Chondrocyte (in vitro differentiated cells): ENCODE measurements around the gene C19orf38. TPM values are rescaled to one million over a fixed set of nuclear protein-coding genes. Genes with fewer than 3 reads are reported as not detected.

Experiments
- DNase-seq: peaks from one replicate; pipeline ENCODE4 v3.0.0; 2021; ENCODE audit warnings: mixed read lengths, low spot score
- H3K27ac Mint-ChIP-seq: one replicate; pipeline ENCODE4 v1.8.0; 2021; ENCODE audit warnings: mild to moderate bottlenecking, moderate library complexity, mixed read lengths; ENCODE audit not compliant: unreplicated experiment
- H3K27me3 Mint-ChIP-seq: 2 replicates; pipeline ENCODE4 v1.8.0; 2021; ENCODE audit warnings: low read depth, mixed read lengths
- H3K36me3 Mint-ChIP-seq: 2 replicates; pipeline ENCODE4 v1.8.0; 2021; ENCODE audit warnings: low read depth, mixed read lengths
- H3K4me1 Mint-ChIP-seq: 2 replicates; pipeline ENCODE4 v1.8.0; 2021; ENCODE audit warnings: low read depth, mild to moderate bottlenecking, mixed read lengths
- H3K4me3 Mint-ChIP-seq: one replicate; pipeline ENCODE4 v1.8.0; 2021; ENCODE audit warnings: mild to moderate bottlenecking, moderate library complexity, mixed read lengths; ENCODE audit not compliant: unreplicated experiment
- H3K9me3 Mint-ChIP-seq: 2 replicates; pipeline ENCODE4 v1.8.0; 2021; ENCODE audit warnings: low read depth, mixed read lengths
- CTCF ChIP-seq: fragments of 200-600 bp; sonication (generic); IDR thresholded peaks from 2 replicates; pipeline ENCODE4 v1.5.0; 2021; ENCODE audit warnings: antibody characterized with exemption, mild to moderate bottlenecking, moderate library complexity
- total RNA-seq: library from RNA; stranded (reverse); gene quantifications from 3 replicates; pipeline ENCODE4 v1.2.1, GENCODE V29; 2021

The C19orf38 gene
- total RNA-seq, 1 donor from 2014 or later: 0.30 TPM

GRCh38 chr19:10805758-10806247, 42.4 kb upstream of the C19orf38 start:
- peaks cover 22% of the 10 kb centered on the region for H3K36me3 Mint-ChIP-seq
- TF ChIP-seq CTCF: no peak
- H3K9me3 Mint-ChIP-seq: peaks cover 3% of the 10 kb centered on the region
- peaks cover 9% of the 10 kb centered on the region for H3K4me1 Mint-ChIP-seq
- H3K27me3 Mint-ChIP-seq: no peaks in the 10 kb centered on the region
- H3K4me3 Mint-ChIP-seq: no peak overlapping the region
- DNase-seq: no peak
- H3K27ac Mint-ChIP-seq: no peak overlapping the region

- peaks cover 3% of the 10 kb centered on the region for H3K9me3 Mint-ChIP-seq
- peaks cover 20% of the 10 kb centered on the region for H3K4me1 Mint-ChIP-seq
- no peak for TF ChIP-seq CTCF
- DNase-seq: no peak
- peak overlapping the region; percentile 64 for H3K27ac Mint-ChIP-seq
- no peak overlapping the region for H3K4me3 Mint-ChIP-seq
- H3K36me3 Mint-ChIP-seq: peaks cover 20% of the 10 kb centered on the region
- no peaks in the 10 kb centered on the region for H3K27me3 Mint-ChIP-seq
Measured at GRCh38 chr19:10808937-10809649, 39.1 kb upstream of the C19orf38 start.

GRCh38 chr19:10809651-10810285, 38.4 kb upstream of the C19orf38 start:
- peaks cover 25% of the 10 kb centered on the region for H3K4me1 Mint-ChIP-seq
- H3K4me3 Mint-ChIP-seq: no peak overlapping the region

GRCh38 chr19:10811391-10812111, 36.7 kb upstream of the C19orf38 start:
- TF ChIP-seq CTCF: no peak
- DNase-seq: no peak
- no peak overlapping the region for H3K4me3 Mint-ChIP-seq
- peaks cover 24% of the 10 kb centered on the region for H3K36me3 Mint-ChIP-seq
- peak overlapping the region; percentile 12 for H3K27ac Mint-ChIP-seq
- peaks cover 36% of the 10 kb centered on the region for H3K4me1 Mint-ChIP-seq
- H3K27me3 Mint-ChIP-seq: no peaks in the 10 kb centered on the region
- peaks cover 3% of the 10 kb centered on the region for H3K9me3 Mint-ChIP-seq

More at GRCh38 chr19:10809651-10810285, 38.4 kb upstream of the C19orf38 start:
- DNase-seq: no peak
- no peak for TF ChIP-seq CTCF
- Mint-ChIP-seq H3K27ac (peak overlapping the region; percentile 36), H3K27me3 (no peaks in the 10 kb centered on the region), H3K9me3 (peaks cover 3% of the 10 kb centered on the region), H3K36me3 (peaks cover 23% of the 10 kb centered on the region)

- Mint-ChIP-seq H3K36me3 (peaks cover 24% of the 10 kb centered on the region), H3K4me3 (no peak overlapping the region), H3K27ac (no peak overlapping the region)
Measured at GRCh38 chr19:10812196-10812595, 36.0 kb upstream of the C19orf38 start.

More at GRCh38 chr19:10812196-10812595, 36.0 kb upstream of the C19orf38 start:
- no peaks in the 10 kb centered on the region for H3K27me3 Mint-ChIP-seq
- TF ChIP-seq CTCF: no peak
- peaks cover 3% of the 10 kb centered on the region for H3K9me3 Mint-ChIP-seq
- peaks cover 41% of the 10 kb centered on the region for H3K4me1 Mint-ChIP-seq
- no peak for DNase-seq
